GM18498 (cell line): Measurements from ENCODE around the gene GALR2.
"Not testable (repeated sequence)": the region's sequence is repeated elsewhere in the genome, so short reads cannot be mapped to it uniquely, and the experiment has no call there.

Experiments
- ATAC-seq: cut with Tn5 transposase; IDR thresholded peaks from one replicate; pipeline ENCODE4 v1.9.1; 2021; ENCODE audit warnings: mild to moderate bottlenecking, moderate library complexity; ENCODE audit not compliant: unreplicated experiment

Gene GALR2

DNA sequence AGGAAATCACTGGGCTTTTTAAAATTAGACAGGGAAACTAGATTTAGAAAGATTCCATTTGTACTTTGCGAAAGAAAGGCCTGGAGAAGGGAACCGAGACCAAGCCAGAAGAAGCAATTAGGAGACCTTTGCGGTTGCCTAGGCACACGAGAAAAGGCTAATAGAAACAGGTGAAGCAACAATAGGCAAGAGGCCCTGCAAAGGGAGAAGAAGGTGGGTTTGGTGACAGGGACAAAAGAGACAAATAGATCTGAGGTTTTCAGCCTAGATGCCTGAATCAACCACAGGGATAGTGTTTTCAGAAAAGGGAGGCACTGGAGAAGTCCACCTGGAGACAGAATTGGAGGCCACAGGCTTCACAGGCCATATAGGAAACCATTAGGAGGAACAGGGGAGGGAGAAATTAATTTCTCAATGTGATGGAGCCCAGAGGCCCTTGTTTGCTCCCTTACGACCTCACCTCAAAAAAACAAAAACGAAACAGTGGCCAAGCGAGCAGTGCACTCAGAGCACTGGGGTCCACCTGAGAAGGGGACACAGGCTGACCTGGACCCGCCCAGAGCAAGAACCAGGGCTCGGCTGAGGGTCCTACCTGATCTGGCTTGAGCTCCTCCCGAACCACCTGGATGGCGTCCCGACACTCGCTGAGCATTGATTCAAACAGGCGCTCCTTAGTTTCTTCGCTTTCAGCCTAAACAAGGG is 24.6 kb upstream of the GALR2 start:
- no peak for ATAC-seq

- no peak for ATAC-seq
Measured at GRCh38 chr17:76050538-76051467, 23.8 kb upstream of the GALR2 start.

- no peak for ATAC-seq
Measured at GRCh38 chr17:76051561-76051960, 23.0 kb upstream of the GALR2 start.

DNA sequence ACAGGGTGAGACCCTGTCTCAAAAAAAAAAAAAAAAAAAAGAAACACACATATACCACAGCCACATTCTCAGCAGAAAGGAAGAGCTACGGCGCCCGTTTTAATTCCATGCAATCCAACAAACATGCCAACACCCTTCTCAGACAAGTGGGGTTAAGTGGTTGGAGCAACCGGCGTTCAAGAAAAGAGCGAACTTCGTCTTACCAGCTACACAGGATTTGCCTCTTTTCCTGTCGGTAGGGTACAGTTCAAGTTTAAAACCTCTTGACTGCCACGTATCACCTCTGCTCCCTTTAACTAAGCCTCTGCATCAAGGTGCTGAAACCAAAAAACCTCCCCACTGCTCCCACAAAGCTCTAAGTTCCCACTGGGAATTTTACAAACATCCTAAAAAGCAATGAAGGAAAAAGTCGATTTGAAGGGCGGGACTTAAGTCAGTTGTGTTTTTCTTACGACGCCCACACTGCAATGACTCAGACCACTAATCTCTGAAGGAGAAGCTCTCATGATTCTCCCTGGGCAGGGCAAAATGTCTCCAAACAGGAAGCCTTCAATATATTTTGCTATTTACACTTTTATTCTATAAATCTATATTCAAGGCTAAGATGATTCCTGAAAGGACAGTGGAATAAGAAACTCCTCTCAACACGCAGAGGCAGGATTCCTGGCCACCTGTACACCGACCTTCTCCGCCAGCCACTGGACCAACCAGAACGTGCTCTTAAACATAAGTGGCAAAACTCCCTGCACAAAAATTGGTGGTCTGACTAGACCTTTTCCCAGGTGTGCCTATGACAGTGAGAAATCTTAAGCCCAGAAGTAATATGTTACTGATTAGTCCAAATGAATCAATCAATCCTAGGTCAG is 21.1 kb upstream of the GALR2 start:
- no peak for ATAC-seq

DNA sequence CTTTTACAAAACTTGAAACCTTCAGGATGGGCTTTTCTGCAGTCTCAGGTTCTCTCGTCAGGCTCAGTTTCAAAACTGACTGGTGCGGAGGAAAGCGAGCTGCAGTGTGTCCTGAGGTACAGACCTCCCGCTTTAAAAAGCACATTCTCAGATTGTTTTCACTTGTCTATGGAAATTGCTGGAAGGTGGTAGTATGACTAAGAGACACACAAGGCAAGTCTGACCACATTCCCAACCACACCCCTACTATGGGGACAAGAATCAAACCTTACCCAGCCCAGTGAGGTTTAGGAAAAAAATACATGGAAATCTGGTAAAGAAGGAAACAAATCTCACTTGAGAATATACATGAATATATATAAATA is 20.5 kb upstream of the GALR2 start:
- ATAC-seq = no peak

- ATAC-seq = no peak
Measured at GRCh38 chr17:76056882-76057281, 17.7 kb upstream of the GALR2 start.

DNA sequence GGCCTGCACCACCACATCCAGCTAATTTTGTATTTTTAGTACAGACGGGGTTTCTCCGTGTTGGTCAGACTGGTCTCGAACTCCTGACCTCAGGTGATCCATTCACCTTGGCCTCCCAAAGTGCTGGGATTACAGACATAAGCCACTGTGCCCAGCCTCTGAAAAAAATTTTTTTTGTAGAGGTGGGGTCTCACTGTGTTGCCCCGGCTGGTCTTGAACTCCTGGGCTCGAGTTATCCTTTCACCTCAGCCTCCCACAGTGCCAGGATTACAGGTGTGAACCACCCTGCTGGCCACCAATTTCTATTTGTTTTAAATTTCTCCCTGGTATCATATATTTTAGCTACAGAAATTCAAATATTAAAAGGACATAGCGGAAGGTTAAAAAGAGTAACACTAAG is 16.3 kb upstream of the GALR2 start:
- not testable (repeated sequence) for ATAC-seq

GRCh38 chr17:76063875-76064546 is 10.6 kb upstream of the GALR2 start:
- ATAC-seq = no peak

DNA sequence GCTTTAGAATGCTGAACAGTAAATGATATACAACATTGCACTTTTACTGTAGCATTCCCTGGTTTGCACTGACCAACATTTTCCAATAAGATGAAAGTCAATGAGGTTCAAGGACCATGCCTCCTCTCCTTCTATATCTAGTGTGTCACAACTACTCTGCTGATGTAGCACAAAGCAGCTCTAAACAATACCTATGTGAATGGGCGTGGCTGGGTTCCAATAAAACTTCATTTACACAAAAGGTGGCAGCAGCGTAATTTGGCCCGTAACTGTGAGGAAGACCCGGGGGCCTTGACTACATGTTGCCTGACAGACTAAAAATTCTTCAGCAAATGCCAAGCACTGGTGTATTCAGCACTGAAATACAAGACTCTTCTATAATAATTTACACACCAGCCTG is 8.8 kb upstream of the GALR2 start:
- no peak for ATAC-seq

- peak; percentile 2 for ATAC-seq
Measured at GRCh38 chr17:76071531-76072147, 2.9 kb upstream of the GALR2 start.

GRCh38 chr17:76072148-76072858 is 2.3 kb upstream of the GALR2 start, which contains the start of gene SRP68:
SRP68 (minus strand) TSS chr17:76072517; CDS start chr17:76072491, 26 bp downstream.
- peak; percentile 94 for ATAC-seq

- ATAC-seq = no peak
Measured at GRCh38 chr17:76075364-76076145, 974 bp downstream of the GALR2 start.

- no peak for ATAC-seq
Measured at GRCh38 chr17:76076146-76076764, 1.7 kb downstream of the GALR2 start.

DNA sequence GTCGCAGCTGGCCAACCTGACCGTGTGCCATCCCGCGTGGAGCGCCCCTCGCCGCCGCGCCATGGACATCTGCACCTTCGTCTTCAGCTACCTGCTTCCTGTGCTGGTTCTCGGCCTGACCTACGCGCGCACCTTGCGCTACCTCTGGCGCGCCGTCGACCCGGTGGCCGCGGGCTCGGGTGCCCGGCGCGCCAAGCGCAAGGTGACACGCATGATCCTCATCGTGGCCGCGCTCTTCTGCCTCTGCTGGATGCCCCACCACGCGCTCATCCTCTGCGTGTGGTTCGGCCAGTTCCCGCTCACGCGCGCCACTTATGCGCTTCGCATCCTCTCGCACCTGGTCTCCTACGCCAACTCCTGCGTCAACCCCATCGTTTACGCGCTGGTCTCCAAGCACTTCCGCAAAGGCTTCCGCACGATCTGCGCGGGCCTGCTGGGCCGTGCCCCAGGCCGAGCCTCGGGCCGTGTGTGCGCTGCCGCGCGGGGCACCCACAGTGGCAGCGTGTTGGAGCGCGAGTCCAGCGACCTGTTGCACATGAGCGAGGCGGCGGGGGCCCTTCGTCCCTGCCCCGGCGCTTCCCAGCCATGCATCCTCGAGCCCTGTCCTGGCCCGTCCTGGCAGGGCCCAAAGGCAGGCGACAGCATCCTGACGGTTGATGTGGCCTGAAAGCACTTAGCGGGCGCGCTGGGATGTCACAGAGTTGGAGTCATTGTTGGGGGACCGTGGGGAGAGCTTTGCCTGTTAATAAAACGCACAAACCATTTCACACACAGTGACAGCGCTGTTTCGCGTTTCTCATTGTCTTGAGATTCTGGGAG is 2.4 kb downstream of the GALR2 start:
- no peak for ATAC-seq

DNA sequence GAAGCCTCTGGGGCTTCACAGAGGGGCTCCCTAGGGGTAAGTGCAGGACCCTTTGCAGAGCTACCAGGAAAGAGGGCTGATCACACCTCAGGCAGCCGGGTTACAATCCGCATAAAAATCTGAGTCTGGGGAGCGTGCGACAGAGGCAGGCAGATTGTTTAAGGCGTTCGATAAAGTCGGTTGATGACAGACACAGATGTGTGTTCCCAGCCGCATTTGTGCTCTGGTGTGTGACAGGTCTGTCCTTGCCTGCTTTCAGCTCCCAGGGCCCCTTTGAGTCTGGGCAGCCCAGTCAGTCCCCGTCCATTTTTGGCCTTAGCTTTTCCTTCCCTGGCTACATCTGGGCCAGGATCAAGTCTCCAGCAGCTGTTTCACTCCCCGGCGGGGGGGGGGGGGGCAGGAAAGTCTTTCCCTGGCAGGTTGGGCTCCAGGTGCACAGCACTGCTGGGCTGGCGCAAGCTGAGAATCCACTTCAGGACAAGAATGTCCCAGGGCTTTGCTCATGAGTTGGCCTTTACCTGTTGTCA is 3.1 kb downstream of the GALR2 start:
- ATAC-seq = no peak

- ATAC-seq = not testable (repeated sequence)
Measured at GRCh38 chr17:76078370-76078769, 3.8 kb downstream of the GALR2 start.

DNA sequence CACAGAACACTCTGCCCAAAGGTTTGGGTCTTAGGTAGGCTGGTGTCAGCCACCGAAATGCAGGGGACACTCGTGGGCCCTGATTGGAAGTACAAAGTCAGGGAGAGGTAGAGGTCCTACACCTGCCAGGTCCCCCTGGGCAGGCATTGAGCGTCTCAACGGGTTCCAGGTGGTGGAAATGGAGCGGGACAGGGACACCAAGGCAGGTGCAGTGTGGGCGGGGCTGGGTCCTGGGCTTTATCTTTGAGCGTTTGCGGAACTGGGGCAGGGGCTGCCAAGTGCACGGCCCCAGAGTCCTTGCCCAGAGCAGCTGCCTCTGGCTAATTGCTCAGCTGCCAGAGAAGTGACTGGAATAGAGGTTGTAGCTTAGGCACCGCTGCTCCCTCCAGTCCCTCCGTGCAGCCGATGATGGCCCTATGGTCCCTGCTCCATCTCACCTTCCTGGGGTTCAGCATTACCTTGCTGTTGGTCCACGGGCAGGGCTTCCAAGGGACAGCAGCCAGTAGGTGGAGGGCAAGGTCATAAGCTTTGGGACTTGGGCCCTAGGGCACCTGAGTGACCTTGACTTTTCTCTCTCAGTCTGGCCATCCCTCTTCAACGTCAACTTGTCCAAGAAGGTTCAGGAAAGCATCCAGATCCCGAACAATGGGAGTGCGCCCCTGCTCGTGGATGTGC is 4.4 kb downstream of the GALR2 start, which contains the start of gene ZACN:
ZACN (plus strand) TSS at position 323 of the 675 bp plus-strand sequence; CDS start at position 406, 83 bp downstream.
- ATAC-seq = no peak
